ENCODE data around the gene AKT3. TPM values are rescaled to one million over a fixed set of nuclear protein-coding genes. Genes with fewer than 3 reads are reported as not detected.

Gene AKT3
- total RNA-seq, 2 experiments from 2014 or later = 31.7 to 34.6 TPM

- no peak for TF ChIP-seq CTCF (IDR thresholded peaks at IDR 0.05)
- POLR2A ChIA-PET = no interaction called here
- intact Hi-C loops (cut with micrococcal nuclease) = no loop called here
- no peak overlapping the region for H3K4me3 Mint-ChIP-seq
- DNase-seq (no peak), ATAC-seq (no peak)
- H3K4me1 Mint-ChIP-seq (ENCODE audit: low read depth) = peaks cover 26% of the 10 kb centered on the region
- no peaks in the 10 kb centered on the region for H3K9me3 Mint-ChIP-seq
- H3K27me3 Mint-ChIP-seq = no peaks in the 10 kb centered on the region
- peaks cover 19% of the 10 kb centered on the region for H3K36me3 Mint-ChIP-seq (ENCODE audit: low read depth)
- CTCF ChIA-PET = interaction anchor here (1.1 to 1.2 kb wide), 2 partner anchors 15 to 164 kb away, joined by 3 read pairs; no protein-coding TSS in a partner anchor
- no peak overlapping the region for H3K27ac Mint-ChIP-seq
Measured at GRCh38 chr1:243507001-243507671, 342.9 kb downstream of the AKT3 start.

- intact Hi-C loops (cut with micrococcal nuclease) = no loop called here
Measured at GRCh38 chr1:243505986-243506689, 343.9 kb downstream of the AKT3 start.

GRCh38 chr1:243503155-243503554, 346.9 kb downstream of the AKT3 start:
- no peak for TF ChIP-seq CTCF (IDR thresholded peaks at IDR 0.05)
- Mint-ChIP-seq H3K36me3 (ENCODE audit: low read depth) (peaks cover 13% of the 10 kb centered on the region), H3K4me1 (ENCODE audit: low read depth) (peaks cover 12% of the 10 kb centered on the region), H3K9me3 (no peaks in the 10 kb centered on the region), H3K27ac (no peak overlapping the region), H3K4me3 (no peak overlapping the region), H3K27me3 (no peaks in the 10 kb centered on the region)
- no peak for ATAC-seq
- intact Hi-C loops (cut with micrococcal nuclease) = no loop called here
- ChIA-PET CTCF (no interaction called here), POLR2A (no interaction called here)
- no peak for DNase-seq

More at GRCh38 chr1:243505986-243506689, 343.9 kb downstream of the AKT3 start:
- Mint-ChIP-seq H3K9me3 (no peaks in the 10 kb centered on the region), H3K27me3 (no peaks in the 10 kb centered on the region), H3K4me3 (no peak overlapping the region), H3K36me3 (ENCODE audit: low read depth) (peaks cover 16% of the 10 kb centered on the region), H3K4me1 (ENCODE audit: low read depth) (peaks cover 26% of the 10 kb centered on the region), H3K27ac (no peak overlapping the region)
- ATAC-seq (no peak), DNase-seq (no peak)
- POLR2A ChIA-PET = no interaction called here
- no peak for TF ChIP-seq CTCF (IDR thresholded peaks at IDR 0.05)
- CTCF ChIA-PET = interaction anchor here (1.2 kb wide), 2 partner anchors 14 to 17 kb away, joined by 3 to 4 read pairs; no protein-coding TSS in a partner anchor

- ATAC-seq (no peak), DNase-seq (no peak)
- no peak overlapping the region for H3K27ac Mint-ChIP-seq
- no peaks in the 10 kb centered on the region for H3K27me3 Mint-ChIP-seq
- H3K4me3 Mint-ChIP-seq = no peak overlapping the region
- ChIA-PET CTCF (no interaction called here), POLR2A (no interaction called here)
- intact Hi-C loops (cut with micrococcal nuclease) = no loop called here
- H3K9me3 Mint-ChIP-seq = no peaks in the 10 kb centered on the region
- TF ChIP-seq CTCF (IDR thresholded peaks at IDR 0.05) = no peak
- H3K4me1 Mint-ChIP-seq (ENCODE audit: low read depth) = peaks cover 1% of the 10 kb centered on the region
- peaks cover 13% of the 10 kb centered on the region for H3K36me3 Mint-ChIP-seq (ENCODE audit: low read depth)
Measured at GRCh38 chr1:243501002-243501401, 349.0 kb downstream of the AKT3 start.

- intact Hi-C loops (cut with micrococcal nuclease) = no loop called here
- Mint-ChIP-seq H3K27ac (no peak overlapping the region), H3K27me3 (no peaks in the 10 kb centered on the region), H3K4me1 (ENCODE audit: low read depth) (peaks cover 3% of the 10 kb centered on the region), H3K36me3 (ENCODE audit: low read depth) (peaks cover 13% of the 10 kb centered on the region), H3K9me3 (no peaks in the 10 kb centered on the region), H3K4me3 (no peak overlapping the region)
- ChIA-PET POLR2A (no interaction called here), CTCF (no interaction called here)
- DNase-seq (no peak), ATAC-seq (no peak)
- TF ChIP-seq CTCF (IDR thresholded peaks at IDR 0.05) = no peak
Measured at GRCh38 chr1:243500512-243500911, 349.5 kb downstream of the AKT3 start.
